Stimulated activated CD4-positive, alpha-beta T cell treated with anti-CD3 and anti-CD28 coated beads, Interleukin-4, amount 100 ng/mL, for 48 hours (primary cell): Measurements from ENCODE around the gene SPAG17.
"Not testable (repeated sequence)": the region's sequence is repeated elsewhere in the genome, so short reads cannot be mapped to it uniquely, and the experiment has no call there.

Experiments
- DNase-seq, 2 donors: peaks; one replicate each; pipeline ENCODE4 v3.0.0-alpha.2; 2020; ENCODE audit warnings: low read depth in 2 of 2

The SPAG17 gene

GRCh38 chr1:117981455-117982192 is 203.4 kb downstream of the SPAG17 start:
- no peak for DNase-seq

- no peak for DNase-seq
Measured at GRCh38 chr1:117976381-117976780, 208.6 kb downstream of the SPAG17 start.

- no peak for DNase-seq
Measured at GRCh38 chr1:117971777-117972176, 213.3 kb downstream of the SPAG17 start.

GRCh38 chr1:117970252-117970651 is 214.8 kb downstream of the SPAG17 start:
- no peak for DNase-seq

- no peak for DNase-seq
Measured at GRCh38 chr1:117967881-117968280, 217.1 kb downstream of the SPAG17 start.

GRCh38 chr1:117967477-117967876 is 217.6 kb downstream of the SPAG17 start:
- no peak for DNase-seq

- no peak for DNase-seq
Measured at GRCh38 chr1:117964290-117965038, 220.6 kb downstream of the SPAG17 start.

GRCh38 chr1:117959364-117959763 is 225.7 kb downstream of the SPAG17 start:
- DNase-seq = no peak

- DNase-seq = no peak
Measured at GRCh38 chr1:117952386-117952785, 232.6 kb downstream of the SPAG17 start.

GRCh38 chr1:117942293-117942692 is 242.7 kb downstream of the SPAG17 start:
- no peak for DNase-seq

- DNase-seq = no peak
Measured at GRCh38 chr1:117933769-117934168, 251.3 kb downstream of the SPAG17 start.

GRCh38 chr1:117932576-117932975 is 252.5 kb downstream of the SPAG17 start:
- no peak for DNase-seq

GRCh38 chr1:117930484-117930883 is 254.5 kb downstream of the SPAG17 start:
- DNase-seq = no peak

GRCh38 chr1:117930173-117930447 is 254.9 kb downstream of the SPAG17 start:
- DNase-seq = no peak

- peak; percentile 86 to 95 for DNase-seq
Measured at GRCh38 chr1:117929343-117930172, 255.5 kb downstream of the SPAG17 start, which contains the start of the genes GDAP2 and WDR3. TSS of gene GDAP2 (minus strand) at chr1:117929621. CDS start at chr1:117920357, 9,264 bp downstream. TSS of gene WDR3 (plus strand) at chr1:117929739. CDS start at chr1:117933320, 3,581 bp downstream.

- DNase-seq = peak in 1 of 2 donors; percentile 14
Measured at GRCh38 chr1:117928881-117929342, 256.1 kb downstream of the SPAG17 start.

GRCh38 chr1:117925981-117926380 is 259.0 kb downstream of the SPAG17 start:
- no peak for DNase-seq

- DNase-seq = not testable (repeated sequence)
Measured at GRCh38 chr1:117922717-117923116, 262.3 kb downstream of the SPAG17 start.

GRCh38 chr1:117921991-117922390 is 263.0 kb downstream of the SPAG17 start:
- no peak for DNase-seq

- no peak for DNase-seq
Measured at GRCh38 chr1:117919376-117919775, 265.7 kb downstream of the SPAG17 start.

- no peak for DNase-seq
Measured at GRCh38 chr1:117911051-117911450, 274.0 kb downstream of the SPAG17 start.

GRCh38 chr1:117905019-117905418 is 280.0 kb downstream of the SPAG17 start:
- DNase-seq = no peak
